ENCODE measurements around the gene CCDC167.
"Not testable (repeated sequence)": the region's sequence is repeated elsewhere in the genome, so short reads cannot be mapped to it uniquely, and the experiment has no call there.

CCDC167 gene

DNA sequence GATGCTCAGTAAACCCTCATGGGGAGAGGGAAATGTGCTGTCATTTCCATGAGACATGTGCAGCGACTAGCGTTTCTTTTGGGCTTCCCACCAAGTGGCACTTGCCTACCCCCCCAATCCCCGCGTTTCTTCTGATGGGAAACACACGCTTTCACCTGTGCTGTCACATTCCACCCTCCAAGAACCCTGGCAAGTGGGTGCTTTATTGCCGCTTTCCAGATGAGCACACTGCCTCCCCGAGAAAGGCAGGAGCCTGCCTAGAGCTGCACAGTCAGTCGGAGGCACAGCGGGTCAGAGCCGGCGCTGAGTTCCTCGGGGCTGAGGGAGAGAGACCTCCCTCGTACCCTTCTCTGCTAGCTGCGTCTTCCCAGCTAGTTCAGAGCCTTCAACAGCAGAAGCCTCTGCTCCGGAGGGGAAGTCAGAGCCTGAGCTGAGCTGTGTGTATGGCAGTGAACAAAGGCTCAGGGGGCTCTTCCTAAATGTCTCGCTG is 12.3 kb upstream of the CCDC167 start:
- Mint-ChIP-seq H3K27me3 (no peaks in the 10 kb centered on the region), H3K27ac (no peak overlapping the region), H3K4me3 (no peak overlapping the region), H3K9me3 (peaks cover 2% of the 10 kb centered on the region), H3K36me3 (no peaks in the 10 kb centered on the region), H3K4me1 (peaks cover 12% of the 10 kb centered on the region)
- no peak for DNase-seq (ENCODE audit: low spot score in 2 of 2)
- no peak for ATAC-seq (ENCODE audit: low read depth)

- H3K36me3 Mint-ChIP-seq, result no peaks in the 10 kb centered on the region
- H3K9me3 Mint-ChIP-seq, result peaks cover 2% of the 10 kb centered on the region
- DNase-seq (ENCODE audit: low spot score in 2 of 2) (no peak), ATAC-seq (ENCODE audit: low read depth) (no peak)
- no peak overlapping the region for H3K4me3 Mint-ChIP-seq
- no peaks in the 10 kb centered on the region for H3K27me3 Mint-ChIP-seq
- peaks cover 6% of the 10 kb centered on the region for H3K4me1 Mint-ChIP-seq
- H3K27ac Mint-ChIP-seq, result no peak overlapping the region
Observed at GRCh38 chr6:37511201-37511600, 11.5 kb upstream of the CCDC167 start.

- DNase-seq (ENCODE audit: low spot score in 2 of 2) (no peak), ATAC-seq (ENCODE audit: low read depth) (no peak)
- Mint-ChIP-seq H3K9me3 (peaks cover 2% of the 10 kb centered on the region), H3K27ac (peak overlapping the region; percentile 73), H3K4me1 (peaks cover 28% of the 10 kb centered on the region), H3K4me3 (no peak overlapping the region), H3K36me3 (no peaks in the 10 kb centered on the region), H3K27me3 (no peaks in the 10 kb centered on the region)
Observed at GRCh38 chr6:37507690-37508421, 8.2 kb upstream of the CCDC167 start.

DNA sequence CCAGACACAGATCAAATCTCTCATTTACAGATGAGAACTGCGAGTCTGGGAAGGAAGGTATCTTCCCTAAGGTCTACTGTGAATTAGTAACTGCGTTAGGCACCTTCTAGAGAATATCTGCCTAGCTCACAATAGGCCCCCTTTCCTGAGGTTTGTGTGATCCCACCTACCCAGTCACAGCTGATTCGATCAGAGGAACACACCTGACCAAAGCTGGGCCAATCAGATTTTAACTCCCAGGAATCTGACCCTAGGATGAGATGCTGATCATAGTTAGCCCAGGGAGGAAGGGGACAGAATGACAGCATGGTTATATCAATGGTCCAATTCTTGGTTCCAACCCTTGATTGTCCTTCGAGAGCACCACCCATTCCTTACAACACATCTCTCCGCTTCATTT is 7.4 kb upstream of the CCDC167 start:
- DNase-seq (ENCODE audit: low spot score in 2 of 2), result no peak
- no peak for ATAC-seq (ENCODE audit: low read depth)
- H3K4me1 Mint-ChIP-seq, result peaks cover 32% of the 10 kb centered on the region
- peak overlapping the region; percentile 73 for H3K27ac Mint-ChIP-seq
- H3K27me3 Mint-ChIP-seq, result no peaks in the 10 kb centered on the region
- no peaks in the 10 kb centered on the region for H3K36me3 Mint-ChIP-seq
- peaks cover 2% of the 10 kb centered on the region for H3K9me3 Mint-ChIP-seq
- no peak overlapping the region for H3K4me3 Mint-ChIP-seq

GRCh38 chr6:37506479-37506878 is 6.8 kb upstream of the CCDC167 start:
- Mint-ChIP-seq H3K4me1 (peaks cover 36% of the 10 kb centered on the region), H3K4me3 (no peak overlapping the region), H3K27me3 (no peaks in the 10 kb centered on the region), H3K9me3 (peaks cover 2% of the 10 kb centered on the region), H3K27ac (peak overlapping the region; percentile 99), H3K36me3 (no peaks in the 10 kb centered on the region)
- no peak for ATAC-seq (ENCODE audit: low read depth)
- no peak for DNase-seq (ENCODE audit: low spot score in 2 of 2)

- peak overlapping the region; percentile 99 for H3K27ac Mint-ChIP-seq
- no peaks in the 10 kb centered on the region for H3K27me3 Mint-ChIP-seq
- DNase-seq (ENCODE audit: low spot score in 2 of 2) (no peak), ATAC-seq (ENCODE audit: low read depth) (no peak)
- no peaks in the 10 kb centered on the region for H3K9me3 Mint-ChIP-seq
- H3K36me3 Mint-ChIP-seq, result peaks cover 2% of the 10 kb centered on the region
- H3K4me3 Mint-ChIP-seq, result no peak overlapping the region
- H3K4me1 Mint-ChIP-seq, result peaks cover 43% of the 10 kb centered on the region
Observed at GRCh38 chr6:37504024-37504423, 4.3 kb upstream of the CCDC167 start.

DNA sequence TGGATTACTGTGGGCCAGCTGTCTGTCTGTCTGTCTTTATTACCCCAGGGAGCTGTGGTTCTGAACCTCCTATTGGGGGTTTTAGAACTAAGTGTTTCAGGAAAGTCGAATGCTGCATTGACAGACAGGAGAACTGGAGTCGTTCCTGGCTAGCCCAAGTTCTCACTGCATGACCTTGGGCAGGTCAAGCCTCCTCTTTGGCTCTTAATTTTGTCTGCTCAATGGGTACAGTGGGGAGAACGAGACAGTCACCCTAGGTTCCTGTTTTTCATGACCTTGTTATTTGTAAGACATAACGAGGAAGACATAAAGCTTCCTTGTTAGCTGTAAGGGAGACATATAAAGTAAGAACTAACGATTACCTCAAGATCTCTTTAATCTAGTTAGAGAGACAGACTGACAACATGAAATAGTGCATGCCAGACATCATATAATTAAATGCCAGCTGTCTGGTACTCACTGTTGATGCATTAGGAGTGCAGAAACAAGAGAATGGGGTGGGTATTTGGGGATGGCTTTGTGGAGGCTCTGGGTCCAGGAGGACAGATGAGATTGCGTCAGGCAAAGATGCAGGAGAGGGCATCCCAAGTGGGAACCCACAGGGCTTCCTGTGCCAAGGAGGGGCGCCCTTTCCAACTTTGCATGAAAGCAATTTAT is 3.7 kb upstream of the CCDC167 start:
- Mint-ChIP-seq H3K36me3 (peaks cover 2% of the 10 kb centered on the region), H3K27ac (peak overlapping the region; percentile 99), H3K4me3 (peak overlapping the region; percentile 40), H3K4me1 (peaks cover 45% of the 10 kb centered on the region), H3K9me3 (no peaks in the 10 kb centered on the region), H3K27me3 (no peaks in the 10 kb centered on the region)
- ATAC-seq (ENCODE audit: low read depth), result peak; percentile 21
- peak in 1 of 2 donors; percentile 29 for DNase-seq (ENCODE audit: low spot score in 2 of 2)

GRCh38 chr6:37502703-37503291 is 3.1 kb upstream of the CCDC167 start:
- DNase-seq (ENCODE audit: low spot score in 2 of 2), result peak; percentile 66 to 67
- H3K4me1 Mint-ChIP-seq, result peaks cover 46% of the 10 kb centered on the region
- peak; percentile 67 for ATAC-seq (ENCODE audit: low read depth)
- no peaks in the 10 kb centered on the region for H3K27me3 Mint-ChIP-seq
- H3K36me3 Mint-ChIP-seq, result peaks cover 2% of the 10 kb centered on the region
- H3K9me3 Mint-ChIP-seq, result no peaks in the 10 kb centered on the region
- peak overlapping the region; percentile 53 for H3K4me3 Mint-ChIP-seq
- peak overlapping the region; percentile 99 for H3K27ac Mint-ChIP-seq

DNA sequence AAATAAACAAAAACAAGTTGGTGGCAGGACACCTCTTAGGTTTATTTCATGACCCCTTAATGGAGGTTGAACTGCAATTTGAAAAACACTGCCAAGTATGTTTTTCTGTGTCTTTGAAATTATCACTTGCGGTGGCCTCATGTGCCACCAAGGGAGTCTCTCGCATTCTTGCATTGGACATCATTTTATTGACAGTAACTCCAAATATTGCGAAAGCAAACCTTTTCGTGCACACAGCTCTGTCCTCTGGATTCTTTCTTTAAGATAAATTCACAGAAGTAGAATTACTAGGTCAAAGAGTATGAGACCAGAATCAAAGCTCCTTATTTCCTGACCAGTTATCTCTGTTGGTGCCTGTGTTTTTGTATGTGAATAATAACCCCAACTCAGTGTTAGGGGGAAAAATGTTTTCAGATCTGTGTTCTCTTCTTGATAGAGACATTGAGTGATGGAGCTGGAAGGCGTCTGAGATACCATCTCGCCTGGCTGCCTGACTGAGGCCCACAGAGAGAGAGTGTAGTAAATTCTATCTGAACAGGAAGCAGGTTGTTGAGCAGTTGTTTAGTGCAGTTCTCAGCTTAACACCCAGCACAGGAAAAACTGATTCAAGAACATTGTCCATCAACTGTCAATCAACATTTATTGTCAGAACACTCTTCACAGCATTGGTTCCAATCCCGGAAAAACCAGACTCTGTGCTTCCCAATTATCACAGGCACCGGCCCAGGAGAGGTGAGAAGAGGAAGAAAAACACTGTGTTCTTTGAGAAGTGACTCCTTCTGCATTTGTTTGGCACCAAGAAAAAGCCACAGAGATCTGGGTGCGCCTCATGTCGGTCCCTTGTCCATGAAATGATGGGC is 2.2 kb upstream of the CCDC167 start:
- Mint-ChIP-seq H3K4me3 (peak overlapping the region; percentile 53), H3K4me1 (peaks cover 53% of the 10 kb centered on the region), H3K27me3 (no peaks in the 10 kb centered on the region), H3K27ac (peak overlapping the region; percentile 99), H3K9me3 (no peaks in the 10 kb centered on the region), H3K36me3 (peaks cover 2% of the 10 kb centered on the region)
- no peak for ATAC-seq (ENCODE audit: low read depth)
- peak; percentile 29 to 49 for DNase-seq (ENCODE audit: low spot score in 2 of 2)

- Mint-ChIP-seq H3K27ac (peak overlapping the region; percentile 99), H3K4me1 (peaks cover 55% of the 10 kb centered on the region)
- H3K27me3 Mint-ChIP-seq; H3K4me3 Mint-ChIP-seq; ATAC-seq (ENCODE audit: low read depth); DNase-seq (ENCODE audit: low spot score in 2 of 2); H3K36me3 Mint-ChIP-seq; H3K9me3 Mint-ChIP-seq: not testable (repeated sequence)
Observed at GRCh38 chr6:37500904-37501303, 1.2 kb upstream of the CCDC167 start.

DNA sequence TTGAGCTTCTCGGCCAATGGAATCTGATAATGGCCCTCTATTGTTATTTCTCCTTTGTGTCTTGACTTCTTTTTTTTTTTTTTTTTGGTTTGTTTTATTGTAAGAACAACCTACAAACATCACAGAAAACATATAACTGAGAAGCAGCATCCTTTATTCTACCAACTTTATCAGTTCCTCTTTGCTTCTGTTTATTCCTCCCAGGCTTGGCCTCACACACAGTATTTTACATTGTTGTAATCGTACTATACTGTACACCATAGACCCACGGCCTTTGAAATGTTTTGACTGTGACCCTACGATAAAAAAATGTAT is 558 bp upstream of the CCDC167 start:
- peak overlapping the region; percentile 93 for H3K4me3 Mint-ChIP-seq
- H3K27me3 Mint-ChIP-seq, result no peaks in the 10 kb centered on the region
- peaks cover 52% of the 10 kb centered on the region for H3K4me1 Mint-ChIP-seq
- ATAC-seq (ENCODE audit: low read depth), result no peak
- no peaks in the 10 kb centered on the region for H3K9me3 Mint-ChIP-seq
- peaks cover 2% of the 10 kb centered on the region for H3K36me3 Mint-ChIP-seq
- DNase-seq (ENCODE audit: low spot score in 2 of 2), result no peak
- peak overlapping the region; percentile 97 for H3K27ac Mint-ChIP-seq

GRCh38 chr6:37496951-37497885 is 2.5 kb downstream of the CCDC167 start:
- H3K9me3 Mint-ChIP-seq, result no peaks in the 10 kb centered on the region
- H3K27ac Mint-ChIP-seq, result peak overlapping the region; percentile 75
- peak overlapping the region; percentile 53 for H3K4me3 Mint-ChIP-seq
- peaks cover 2% of the 10 kb centered on the region for H3K36me3 Mint-ChIP-seq
- H3K4me1 Mint-ChIP-seq, result peaks cover 37% of the 10 kb centered on the region
- DNase-seq (ENCODE audit: low spot score in 2 of 2), result no peak
- H3K27me3 Mint-ChIP-seq, result no peaks in the 10 kb centered on the region
- ATAC-seq (ENCODE audit: low read depth), result no peak
